Fibroblast of lung (primary cell): ENCODE measurements around the gene SMIM17. TPM values are rescaled to one million over a fixed set of nuclear protein-coding genes. Genes with fewer than 3 reads are reported as not detected.

Source experiments
- DNase-seq, 2 donors: peaks; one replicate each; pipeline versions ENCODE4 v3.0.0 to v3.0.0-alpha.2; 2010; ENCODE audit warnings: low read depth in 2 of 2
- H2AFZ ChIP-seq: 2 replicates; pipeline ENCODE4 v1.5.1; 2012; ENCODE audit warnings: low read length, control low read depth, inconsistent platforms
- H3K27ac ChIP-seq: 2 replicates; pipeline ENCODE4 v1.5.1; 2011; ENCODE audit warnings: low read length, control low read depth; ENCODE audit not compliant: insufficient read depth
- H3K27me3 ChIP-seq: 2 replicates; pipeline ENCODE4 v1.5.1; 2011; ENCODE audit warnings: mild to moderate bottlenecking, low read length; ENCODE audit not compliant: control insufficient read depth, insufficient read depth
- H3K36me3 ChIP-seq: 2 replicates; pipeline ENCODE4 v1.5.1; 2011; ENCODE audit warnings: low read length; ENCODE audit not compliant: control insufficient read depth, insufficient read depth
- H3K4me1 ChIP-seq: 2 replicates; pipeline ENCODE4 v1.5.1; 2011; ENCODE audit warnings: low read length; ENCODE audit not compliant: control insufficient read depth, insufficient read depth; ENCODE audit errors: extremely low read depth
- H3K4me2 ChIP-seq: 2 replicates; pipeline ENCODE4 v1.5.1; 2011; ENCODE audit warnings: low read length, control low read depth; ENCODE audit not compliant: insufficient read depth; ENCODE audit errors: extremely low read depth
- H3K4me3 ChIP-seq, 4 experiments: fragments of 200-600 bp in 1 of 4; sonication (generic) in 1 of 4; replicated peaks in 1 of 4; 2 replicates each; pipeline ENCODE4 v1.5.1; 2011 to 2016; ENCODE audit warnings: low read length in 4 of 4, low read depth in 3 of 4, mild to moderate bottlenecking in 3 of 4, control low read depth in 2 of 4, inconsistent platforms in 1 of 4, mixed read lengths in 1 of 4; ENCODE audit not compliant: insufficient read depth in 1 of 4; ENCODE audit errors: control extremely low read depth in 1 of 4
- H3K79me2 ChIP-seq: 2 replicates; pipeline ENCODE4 v1.5.1; 2012; ENCODE audit warnings: mild to moderate bottlenecking, low read length, inconsistent platforms; ENCODE audit not compliant: control insufficient read depth, insufficient read depth
- H3K9ac ChIP-seq: 2 replicates; pipeline ENCODE4 v1.5.1; 2011; ENCODE audit warnings: mild to moderate bottlenecking, low read length, control low read depth; ENCODE audit not compliant: insufficient read depth
- H3K9me3 ChIP-seq: 2 replicates; pipeline ENCODE4 v1.5.1; 2012; ENCODE audit warnings: low read depth, low read length; ENCODE audit not compliant: control insufficient read depth, insufficient read depth
- H4K20me1 ChIP-seq: 2 replicates; pipeline ENCODE4 v1.5.1; 2011; ENCODE audit warnings: low read length; ENCODE audit not compliant: control insufficient read depth, insufficient read depth; ENCODE audit errors: extremely low read depth
- CTCF ChIP-seq, 2 donors: IDR thresholded peaks in 1 of 2; conservative IDR thresholded peaks in 1 of 2; 1 replicate in 1 of 2; 2 replicates in 1 of 2; pipeline ENCODE4 v1.5.1; 2011 to 2012; ENCODE audit warnings: low read length in 2 of 2, control low read depth in 1 of 2, inconsistent platforms in 1 of 2, low read depth in 1 of 2, mild to moderate bottlenecking in 1 of 2
- EZH2 ChIP-seq: IDR thresholded peaks from 2 replicates; pipeline ENCODE4 v1.5.1; 2012; ENCODE audit warnings: low read length, control low read depth, mild to moderate bottlenecking; ENCODE audit errors: missing control alignments
- polyA plus RNA-seq, 2 donors: library from polyadenylated mRNA; depleted of rRNA in 1 of 2; stranded (reverse) in 1 of 2; unstranded in 1 of 2; fragments of >200 nt; gene quantifications; 2 replicates each; pipeline ENCODE4 v1.2.1, GENCODE V29; 2011 to 2012; ENCODE audit warnings: missing spikeins in 1 of 2
- total RNA-seq: library from RNA; depleted of rRNA; stranded (reverse); fragments of >200 nt; gene quantifications from 2 replicates; pipeline ENCODE4 v1.2.1, GENCODE V29; 2014

Gene SMIM17
- total and polyA plus RNA-seq, 2 donors (not counting 1 experiment from before 2014, with no cell fraction given) = 0.33 to 0.43 TPM

- Histone ChIP-seq H3K36me3 (no peaks in the 10 kb centered on the region), H3K27me3 (no peaks in the 10 kb centered on the region), H3K27ac (no peak overlapping the region), H3K4me3 (no peak overlapping the region), H3K4me2 (no peak overlapping the region), H3K9me3 (no peaks in the 10 kb centered on the region), H2AFZ (no peak overlapping the region), H3K4me1 (no peaks in the 10 kb centered on the region), H3K9ac (no peak overlapping the region), H3K79me2 (no peaks in the 10 kb centered on the region), H4K20me1 (no peaks in the 10 kb centered on the region)
- TF ChIP-seq CTCF (conservative IDR thresholded peaks at IDR 0.05 in 1 of 2, IDR thresholded peaks at IDR 0.05 in 1 of 2; ENCODE audit: low read depth in 1 of 2, low read length in 2 of 2) = no peak
- no peak for TF ChIP-seq EZH2
- DNase-seq = no peak
These were observed 46.2 kb downstream of the SMIM17 start for GRCh38 chr19:56689198-56689597.

- Histone ChIP-seq H3K27ac (no peak overlapping the region), H3K79me2 (no peaks in the 10 kb centered on the region), H3K36me3 (no peaks in the 10 kb centered on the region), H3K4me3 (no peak overlapping the region), H4K20me1 (no peaks in the 10 kb centered on the region), H2AFZ (no peak overlapping the region), H3K9ac (no peak overlapping the region), H3K4me1 (no peaks in the 10 kb centered on the region), H3K27me3 (no peaks in the 10 kb centered on the region), H3K9me3 (no peaks in the 10 kb centered on the region), H3K4me2 (no peak overlapping the region)
- no peak for TF ChIP-seq CTCF (conservative IDR thresholded peaks at IDR 0.05 in 1 of 2, IDR thresholded peaks at IDR 0.05 in 1 of 2; ENCODE audit: low read depth in 1 of 2, low read length in 2 of 2)
- TF ChIP-seq EZH2 = no peak
- no peak for DNase-seq
These were observed 47.7 kb downstream of the SMIM17 start for GRCh38 chr19:56690670-56691069.

DNA sequence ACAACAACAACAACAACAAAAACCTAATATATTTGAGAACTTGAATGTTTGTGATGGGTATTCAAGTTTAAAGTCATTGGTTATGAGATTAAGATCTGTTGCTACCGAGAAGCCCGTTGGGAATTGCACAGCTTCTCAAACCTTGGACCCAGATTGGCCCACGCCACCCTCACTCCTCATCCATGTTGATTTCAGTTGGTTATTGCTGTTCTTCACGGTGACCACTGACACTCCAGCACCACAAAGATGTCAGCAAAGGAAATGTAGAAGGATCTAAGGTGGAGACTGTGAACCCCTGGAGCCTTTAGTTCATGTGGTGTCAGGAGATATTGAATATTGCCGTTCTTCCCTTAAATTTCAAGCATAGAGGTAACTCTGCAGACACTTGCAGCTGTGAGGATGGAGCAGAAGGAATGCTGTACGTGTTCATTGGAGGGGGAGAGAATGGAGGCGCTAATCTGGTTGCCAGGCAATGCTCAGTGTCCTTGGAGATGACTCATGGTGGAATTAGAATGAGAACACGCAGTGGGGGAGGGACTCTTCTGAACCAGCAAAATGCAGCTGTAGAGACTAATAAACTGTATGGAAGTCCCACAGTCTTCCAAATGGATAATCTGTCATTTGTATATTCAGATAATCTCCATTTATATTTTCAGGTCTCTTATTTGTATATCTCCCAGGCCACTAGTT, 49.4 kb downstream of the SMIM17 start:
- TF ChIP-seq EZH2 (no peak), CTCF (conservative IDR thresholded peaks at IDR 0.05 in 1 of 2, IDR thresholded peaks at IDR 0.05 in 1 of 2; ENCODE audit: low read depth in 1 of 2, low read length in 2 of 2) (no peak)
- H3K9me3 ChIP-seq = no peaks in the 10 kb centered on the region
- H3K4me3 ChIP-seq = no peak overlapping the region
- H4K20me1 ChIP-seq = no peaks in the 10 kb centered on the region
- no peaks in the 10 kb centered on the region for H3K4me1 ChIP-seq
- H3K9ac ChIP-seq = no peak overlapping the region
- no peaks in the 10 kb centered on the region for H3K79me2 ChIP-seq
- no peak overlapping the region for H3K4me2 ChIP-seq
- DNase-seq = no peak
- H2AFZ ChIP-seq = no peak overlapping the region
- H3K27ac ChIP-seq = no peak overlapping the region
- no peaks in the 10 kb centered on the region for H3K36me3 ChIP-seq
- H3K27me3 ChIP-seq = no peaks in the 10 kb centered on the region
